Common myeloid progenitor, CD34-positive (primary cell): ENCODE results near the gene POTEJ.
"Not testable (repeated sequence)": the region's sequence is repeated elsewhere in the genome, so short reads cannot be mapped to it uniquely, and the experiment has no call there.

Source experiments
- CTCF ChIA-PET: fragments of 350-600 bp; sonication (Branson Sonifier 250); formaldehyde crosslinking; loops from one replicate; lab custom pipeline; 2021; ENCODE audit warnings: antibody characterized with exemption; lab: Charles Lee
- POLR2A ChIA-PET: fragments of 350-600 bp; sonication (Branson Sonifier 250); formaldehyde crosslinking; loops from one replicate; lab custom pipeline; 2021; ENCODE audit warnings: antibody characterized with exemption; lab: Charles Lee
- DNase-seq, 3 donors: peaks; one replicate each; pipeline versions ENCODE4 v3.0.0 to v3.0.0-alpha.2; 2013
- H3K27ac ChIP-seq, 2 experiments: 1 replicate in 1 of 2; 2 replicates in 1 of 2; pipeline ENCODE4 v1.7.0; 2013; ENCODE audit warnings: inconsistent platforms in 2 of 2, low read length in 2 of 2, mild to moderate bottlenecking in 2 of 2, low read depth in 1 of 2, moderate library complexity in 1 of 2; ENCODE audit not compliant: severe bottlenecking in 2 of 2, insufficient read depth in 1 of 2, poor library complexity in 1 of 2
- H3K27me3 ChIP-seq, 5 experiments: replicated peaks in 2 of 5; 1 replicate in 3 of 5; 2 replicates in 2 of 5; pipeline versions ENCODE4 v1.6.1 to v1.7.0; 2013; ENCODE audit warnings: low read length in 4 of 5, mild to moderate bottlenecking in 2 of 5, moderate library complexity in 2 of 5, inconsistent platforms in 1 of 5; ENCODE audit not compliant: insufficient read depth in 5 of 5, control insufficient read depth in 4 of 5
- H3K36me3 ChIP-seq, 4 experiments: 1 replicate in 2 of 4; 2 replicates in 2 of 4; pipeline versions ENCODE4 v1.6.1 to v1.7.0; 2013; ENCODE audit warnings: low read length in 3 of 4, control low read depth in 1 of 4, mild to moderate bottlenecking in 1 of 4; ENCODE audit not compliant: control insufficient read depth in 4 of 4, insufficient read depth in 4 of 4
- H3K4me1 ChIP-seq, 4 experiments: 1 replicate in 3 of 4; 2 replicates in 1 of 4; pipeline versions ENCODE4 v1.6.1 to v1.7.1; 2013; ENCODE audit warnings: low read length in 3 of 4, mild to moderate bottlenecking in 3 of 4, control low read depth in 1 of 4, inconsistent platforms in 1 of 4, moderate library complexity in 1 of 4; ENCODE audit not compliant: control insufficient read depth in 4 of 4, insufficient read depth in 4 of 4; ENCODE audit errors: control extremely low read depth in 1 of 4
- H3K4me3 ChIP-seq, 7 experiments: 1 replicate in 4 of 7; 2 replicates in 3 of 7; pipeline versions ENCODE4 v1.5.1 to v1.7.0; 2013; ENCODE audit warnings: mild to moderate bottlenecking in 7 of 7, low read length in 6 of 7, moderate library complexity in 6 of 7, inconsistent platforms in 2 of 7, low read depth in 2 of 7, control low read depth in 1 of 7; ENCODE audit not compliant: insufficient read depth in 4 of 7, control insufficient read depth in 1 of 7; ENCODE audit errors: extremely low read depth in 1 of 7
- H3K9me3 ChIP-seq, 5 experiments: 1 replicate in 4 of 5; 2 replicates in 1 of 5; pipeline versions ENCODE4 v1.6.1 to v1.7.1; 2013; ENCODE audit warnings: low read length in 4 of 5, mild to moderate bottlenecking in 2 of 5, inconsistent platforms in 1 of 5, low read depth in 1 of 5, moderate library complexity in 1 of 5; ENCODE audit not compliant: control insufficient read depth in 4 of 5, insufficient read depth in 2 of 5; ENCODE audit errors: control extremely low read depth in 1 of 5
- WGBS: methylation state at CpG from one replicate; pipeline ENCODE4 v1.1.5; 2013; ENCODE audit not compliant: insufficient coverage; 5-methylcytosine and 5-hydroxymethylcytosine counted together

POTEJ gene

DNA sequence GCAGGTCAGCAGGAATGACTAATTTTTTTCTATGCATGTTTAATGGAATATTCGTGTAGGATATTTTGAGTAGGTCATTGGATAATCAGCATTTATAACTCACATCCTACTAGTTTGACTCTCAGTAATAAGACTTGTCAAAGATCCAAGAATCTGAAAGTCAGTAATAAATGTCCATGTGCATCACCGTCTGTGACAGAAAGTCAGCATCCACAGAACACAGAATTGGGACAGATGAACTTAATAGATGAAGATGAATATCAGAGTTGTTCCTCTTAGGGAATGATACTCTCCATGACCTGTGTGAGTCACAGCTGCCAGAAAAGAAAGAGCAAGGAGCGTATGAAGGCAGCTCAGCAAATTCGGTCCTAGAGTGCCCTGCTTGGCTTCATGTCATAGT, 30.4 kb downstream of the POTEJ start:
- H3K27ac ChIP-seq, CTCF ChIA-PET, H3K9me3 ChIP-seq, H3K27me3 ChIP-seq, DNase-seq, H3K4me3 ChIP-seq, H3K36me3 ChIP-seq, POLR2A ChIA-PET, H3K4me1 ChIP-seq: not testable (repeated sequence)
- WGBS, result 93% methylated on average over 2 of the region's 4 CpGs

DNA sequence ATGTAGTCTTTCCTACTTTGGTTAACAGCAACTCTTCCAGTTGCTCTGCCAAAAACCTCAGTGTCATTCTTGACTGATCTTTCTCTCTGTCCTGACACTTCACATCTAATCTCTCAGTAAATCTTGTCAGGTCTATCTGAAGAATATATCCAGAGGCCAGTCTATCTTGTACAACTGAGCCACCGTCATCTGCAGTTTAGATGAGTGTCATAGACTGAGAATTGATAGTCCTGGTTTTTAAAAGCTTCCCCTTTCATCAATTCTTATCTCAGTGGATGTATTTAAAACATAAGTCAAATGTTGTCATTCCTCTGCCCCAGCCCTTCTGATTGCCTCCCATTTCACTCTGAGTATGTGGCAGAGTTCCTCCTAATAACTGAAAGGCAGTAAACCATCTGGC, 38.0 kb downstream of the POTEJ start:
- POLR2A ChIA-PET, H3K27ac ChIP-seq, CTCF ChIA-PET, H3K4me1 ChIP-seq, DNase-seq, H3K27me3 ChIP-seq, H3K4me3 ChIP-seq, H3K36me3 ChIP-seq, H3K9me3 ChIP-seq: not testable (repeated sequence)
- no CpG with 5 or more reads among the region's 1 CpG for WGBS

DNA sequence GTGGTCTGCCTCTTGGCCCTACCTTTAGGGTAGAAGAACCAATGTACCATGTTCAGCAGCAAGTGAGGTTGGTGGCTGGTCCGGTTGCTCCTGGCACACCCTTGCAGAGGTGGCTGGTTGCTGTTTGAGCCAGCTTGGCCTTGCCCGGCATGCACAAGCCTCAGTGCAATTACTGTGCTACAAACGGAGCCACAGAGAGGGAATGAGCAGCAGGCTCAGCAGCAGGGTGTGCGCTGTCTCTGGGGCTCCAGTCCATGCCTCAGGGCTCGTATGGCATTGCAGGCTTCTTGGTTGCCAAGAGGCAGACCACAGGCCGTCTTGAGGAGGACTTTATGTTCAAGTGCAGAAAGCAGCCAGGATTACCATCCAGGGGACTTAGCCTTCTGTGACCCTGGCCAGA, 53.3 kb downstream of the POTEJ start:
- WGBS, result 98% methylated on average over 6 of the region's 6 CpGs
- POLR2A ChIA-PET, result not testable (repeated sequence)

GRCh38 chr2:130665596-130665995, 54.4 kb downstream of the POTEJ start:
- WGBS, result 100% methylated on average over 2 of the region's 5 CpGs

More for the DNA sequence above, 53.3 kb downstream of the POTEJ start:
- CTCF ChIA-PET, H3K4me1 ChIP-seq, DNase-seq, H3K27ac ChIP-seq, H3K27me3 ChIP-seq, H3K4me3 ChIP-seq, H3K9me3 ChIP-seq, H3K36me3 ChIP-seq: not testable (repeated sequence)

GRCh38 chr2:130667516-130667915, 56.3 kb downstream of the POTEJ start:
- H3K27ac ChIP-seq, H3K27me3 ChIP-seq, H3K4me1 ChIP-seq, POLR2A ChIA-PET, H3K9me3 ChIP-seq, H3K36me3 ChIP-seq, DNase-seq, H3K4me3 ChIP-seq, CTCF ChIA-PET: not testable (repeated sequence)
- 100% methylated on average over 1 of the region's 10 CpGs for WGBS

More at GRCh38 chr2:130665596-130665995, 54.4 kb downstream of the POTEJ start:
- H3K4me1 ChIP-seq, H3K27me3 ChIP-seq, H3K27ac ChIP-seq, DNase-seq, H3K36me3 ChIP-seq, H3K4me3 ChIP-seq, POLR2A ChIA-PET, H3K9me3 ChIP-seq, CTCF ChIA-PET: not testable (repeated sequence)

- H3K9me3 ChIP-seq, H3K4me3 ChIP-seq, CTCF ChIA-PET, H3K36me3 ChIP-seq, H3K27ac ChIP-seq, DNase-seq, H3K27me3 ChIP-seq, H3K4me1 ChIP-seq, POLR2A ChIA-PET: not testable (repeated sequence)
- 97% methylated on average over 5 of the region's 13 CpGs for WGBS
Observed at GRCh38 chr2:130670026-130670745, 58.9 kb downstream of the POTEJ start.

GRCh38 chr2:130692041-130692770, 81.0 kb downstream of the POTEJ start:
- H3K4me1 ChIP-seq, H3K36me3 ChIP-seq, H3K9me3 ChIP-seq, H3K4me3 ChIP-seq, POLR2A ChIA-PET, CTCF ChIA-PET, DNase-seq, H3K27ac ChIP-seq: not testable (repeated sequence)
- no CpG with 5 or more reads among the region's 35 CpGs for whole genome bisulfite sequencing
- H3K27me3 ChIP-seq, result peaks cover 0 to 14% (median 0%) of the 10 kb centered on the region in 5 experiments
